GM23338 (cell line): ENCODE results near the gene GRB14. TPM values are rescaled to one million over a fixed set of nuclear protein-coding genes. Genes with fewer than 3 reads are reported as not detected.

Source experiments
- ATAC-seq: fragments of 200-7000 bp; cut with Tn5 transposase; 3 replicates; pipeline ENCODE4 v1.9.1; 2020
- DNase-seq: peaks from one replicate; pipeline ENCODE4 v3.0.0-alpha.2; 2015; ENCODE audit warnings: low spot score
- H2AFZ ChIP-seq: fragments of 200-600 bp; sonication (generic); 2 replicates; pipeline ENCODE4 v1.8.0; 2016; ENCODE audit warnings: antibody characterized with exemption, mild to moderate bottlenecking, moderate library complexity
- H3F3A ChIP-seq: fragments of 200-600 bp; sonication (generic); replicated peaks from 2 replicates; pipeline ENCODE4 v1.8.0; 2017; ENCODE audit warnings: antibody characterized with exemption, mixed run types, low read depth
- H3K27ac ChIP-seq: fragments of 200-600 bp; sonication (generic); 2 replicates; pipeline ENCODE4 v1.6.1; 2016; ENCODE audit warnings: low read depth
- H3K27me3 ChIP-seq: fragments of 200-600 bp; sonication (generic); 2 replicates; pipeline ENCODE4 v1.8.0; 2016; ENCODE audit warnings: mild to moderate bottlenecking, mixed run types, moderate library complexity; ENCODE audit not compliant: insufficient read depth
- H3K36me3 ChIP-seq: fragments of 200-600 bp; sonication (generic); 2 replicates; pipeline ENCODE4 v1.8.0; 2016; ENCODE audit warnings: mild to moderate bottlenecking; ENCODE audit not compliant: insufficient read depth
- H3K4me1 ChIP-seq: fragments of 200-600 bp; sonication (generic); 2 replicates; pipeline ENCODE4 v1.8.0; 2016; ENCODE audit warnings: mild to moderate bottlenecking, moderate library complexity; ENCODE audit not compliant: insufficient read depth
- H3K4me2 ChIP-seq: fragments of 200-600 bp; sonication (generic); 2 replicates; pipeline ENCODE4 v1.7.1; 2017; ENCODE audit warnings: mixed run types
- H3K4me3 ChIP-seq: fragments of 200-600 bp; sonication (generic); 2 replicates; pipeline ENCODE4 v1.6.1; 2016; ENCODE audit warnings: mixed run types
- H3K79me2 ChIP-seq: fragments of 200-600 bp; sonication (generic); replicated peaks from 2 replicates; pipeline ENCODE4 v1.8.0; 2017; ENCODE audit warnings: mild to moderate bottlenecking; ENCODE audit not compliant: insufficient read depth
- H3K9me2 ChIP-seq: fragments of 200-600 bp; sonication (generic); 2 replicates; pipeline ENCODE4 v1.8.0; 2017; ENCODE audit not compliant: insufficient read depth
- H4K20me1 ChIP-seq: fragments of 200-600 bp; sonication (generic); replicated peaks from 2 replicates; pipeline ENCODE4 v1.8.0; 2017; ENCODE audit warnings: mild to moderate bottlenecking; ENCODE audit not compliant: insufficient read depth
- H3K27ac Mint-ChIP-seq: 2 replicates; pipeline ENCODE4 v1.8.0; 2020; ENCODE audit warnings: inconsistent platforms, mild to moderate bottlenecking, moderate library complexity, mixed read lengths
- H3K27me3 Mint-ChIP-seq: 3 replicates; pipeline ENCODE4 v1.8.0; 2022; ENCODE audit warnings: low read depth, mild to moderate bottlenecking, moderate library complexity, mixed read lengths, inconsistent platforms; ENCODE audit not compliant: insufficient read depth, poor library complexity
- H3K36me3 Mint-ChIP-seq: 3 replicates; pipeline ENCODE4 v1.8.0; 2021; ENCODE audit warnings: low read depth, mild to moderate bottlenecking, inconsistent platforms, moderate library complexity, mixed read lengths
- H3K4me1 Mint-ChIP-seq: 3 replicates; pipeline ENCODE4 v1.8.0; 2020; ENCODE audit warnings: mild to moderate bottlenecking, inconsistent platforms, mixed read lengths
- H3K4me3 Mint-ChIP-seq: 3 replicates; pipeline ENCODE4 v1.8.0; 2021; ENCODE audit warnings: moderate library complexity, mild to moderate bottlenecking, inconsistent platforms, mixed read lengths
- H3K9me3 Mint-ChIP-seq: 3 replicates; pipeline ENCODE4 v1.8.0; 2020; ENCODE audit warnings: moderate library complexity, mild to moderate bottlenecking, inconsistent platforms, mixed read lengths
- CREB1 ChIP-seq: fragments of 250-450 bp; sonication (Bioruptor Pico); IDR thresholded peaks from 2 replicates; pipeline ENCODE4 v1.5.0; 2020; ENCODE audit warnings: low read depth, mild to moderate bottlenecking, moderate library complexity
- EZH2 ChIP-seq: fragments of 200-600 bp; sonication (generic); IDR thresholded peaks from one replicate; pipeline ENCODE4 v1.8.0; 2017; ENCODE audit warnings: antibody characterized with exemption, mild to moderate bottlenecking, low read depth; ENCODE audit not compliant: unreplicated experiment
- EZH2phosphoT487 ChIP-seq: fragments of 200-600 bp; sonication (generic); IDR thresholded peaks from one replicate; pipeline ENCODE4 v1.8.1; 2018; ENCODE audit warnings: antibody characterized with exemption; ENCODE audit not compliant: unreplicated experiment
- STAT1 ChIP-seq: IDR thresholded peaks from one replicate; pipeline ENCODE4 v1.6.1; 2016; ENCODE audit warnings: antibody characterized with exemption; ENCODE audit not compliant: unreplicated experiment
- ZNF114 ChIP-seq: fragments of 250-450 bp; sonication (Bioruptor Pico); IDR thresholded peaks from 2 replicates; pipeline ENCODE4 v1.5.0; 2020; ENCODE audit warnings: mild to moderate bottlenecking, moderate library complexity
- ZNF331 ChIP-seq: fragments of 250-450 bp; sonication (Bioruptor Pico); IDR thresholded peaks from 2 replicates; pipeline ENCODE4 v1.5.0; 2020; ENCODE audit warnings: low read depth, mild to moderate bottlenecking, moderate library complexity
- polyA plus RNA-seq: library from polyadenylated mRNA; unstranded; fragments of >200 nt; fragmentation: Nextera tagmentation; extraction: Ambion mirVana; gene quantifications from 2 replicates; pipeline ENCODE4 v1.2.1, GENCODE V29; 2016
- total RNA-seq: library from RNA; depleted of rRNA; stranded (reverse); fragments of >200 nt; shearing (Covaris generic); gene quantifications from 2 replicates; pipeline ENCODE4 v1.2.3, GENCODE V29; 2014
- TF ChIP-seq, protein P1 (sequence below): IDR thresholded peaks from one replicate; pipeline ENCODE4 v1.6.1; 2018; ENCODE audit warnings: antibody characterized with exemption; ENCODE audit not compliant: unreplicated experiment
- TF ChIP-seq, protein P2 (sequence below), 2 experiments: fragments of 200-600 bp in 1 of 2; sonication (generic) in 1 of 2; conservative IDR thresholded peaks; 2 replicates each; pipeline versions ENCODE4 v1.5.1 to v1.6.1; 2016 to 2017; ENCODE audit warnings: antibody characterized with exemption in 2 of 2, low read depth in 2 of 2, mild to moderate bottlenecking in 2 of 2, moderate library complexity in 1 of 2

GRB14 gene
- total and polyA plus RNA-seq, 2 experiments from 2014 or later: 16.0 to 28.9 TPM

DNA sequence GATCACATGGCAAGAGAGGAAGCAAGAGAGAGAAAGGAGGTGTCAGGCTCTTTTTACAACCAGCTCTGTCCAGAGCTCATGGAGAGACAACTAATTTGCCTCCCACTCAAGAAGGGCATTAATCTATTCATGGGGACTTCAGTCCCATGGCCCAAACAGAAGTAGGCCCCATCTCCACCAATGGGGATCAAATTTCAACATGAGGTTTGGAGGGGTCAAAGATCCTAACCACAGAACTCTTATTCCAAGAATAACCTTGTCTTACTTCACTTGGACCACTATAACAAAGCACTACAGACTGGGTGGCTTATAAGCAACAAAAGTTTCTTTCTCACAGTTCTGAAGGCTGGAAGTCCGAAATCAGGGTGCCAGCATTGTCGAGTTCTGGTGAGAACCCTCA, 31.8 kb downstream of the GRB14 start (continued):
- TF ChIP-seq, protein P1, sequence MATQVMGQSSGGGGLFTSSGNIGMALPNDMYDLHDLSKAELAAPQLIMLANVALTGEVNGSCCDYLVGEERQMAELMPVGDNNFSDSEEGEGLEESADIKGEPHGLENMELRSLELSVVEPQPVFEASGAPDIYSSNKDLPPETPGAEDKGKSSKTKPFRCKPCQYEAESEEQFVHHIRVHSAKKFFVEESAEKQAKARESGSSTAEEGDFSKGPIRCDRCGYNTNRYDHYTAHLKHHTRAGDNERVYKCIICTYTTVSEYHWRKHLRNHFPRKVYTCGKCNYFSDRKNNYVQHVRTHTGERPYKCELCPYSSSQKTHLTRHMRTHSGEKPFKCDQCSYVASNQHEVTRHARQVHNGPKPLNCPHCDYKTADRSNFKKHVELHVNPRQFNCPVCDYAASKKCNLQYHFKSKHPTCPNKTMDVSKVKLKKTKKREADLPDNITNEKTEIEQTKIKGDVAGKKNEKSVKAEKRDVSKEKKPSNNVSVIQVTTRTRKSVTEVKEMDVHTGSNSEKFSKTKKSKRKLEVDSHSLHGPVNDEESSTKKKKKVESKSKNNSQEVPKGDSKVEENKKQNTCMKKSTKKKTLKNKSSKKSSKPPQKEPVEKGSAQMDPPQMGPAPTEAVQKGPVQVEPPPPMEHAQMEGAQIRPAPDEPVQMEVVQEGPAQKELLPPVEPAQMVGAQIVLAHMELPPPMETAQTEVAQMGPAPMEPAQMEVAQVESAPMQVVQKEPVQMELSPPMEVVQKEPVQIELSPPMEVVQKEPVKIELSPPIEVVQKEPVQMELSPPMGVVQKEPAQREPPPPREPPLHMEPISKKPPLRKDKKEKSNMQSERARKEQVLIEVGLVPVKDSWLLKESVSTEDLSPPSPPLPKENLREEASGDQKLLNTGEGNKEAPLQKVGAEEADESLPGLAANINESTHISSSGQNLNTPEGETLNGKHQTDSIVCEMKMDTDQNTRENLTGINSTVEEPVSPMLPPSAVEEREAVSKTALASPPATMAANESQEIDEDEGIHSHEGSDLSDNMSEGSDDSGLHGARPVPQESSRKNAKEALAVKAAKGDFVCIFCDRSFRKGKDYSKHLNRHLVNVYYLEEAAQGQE: no peak
- TF ChIP-seq EZH2phosphoT487: no peak
- TF ChIP-seq CREB1 (CRISPR knock-in tag): no peak
- no peak for TF ChIP-seq ZNF114 (CRISPR knock-in tag)
- TF ChIP-seq ZNF331 (CRISPR knock-in tag): no peak
- no peak for TF ChIP-seq STAT1

DNA sequence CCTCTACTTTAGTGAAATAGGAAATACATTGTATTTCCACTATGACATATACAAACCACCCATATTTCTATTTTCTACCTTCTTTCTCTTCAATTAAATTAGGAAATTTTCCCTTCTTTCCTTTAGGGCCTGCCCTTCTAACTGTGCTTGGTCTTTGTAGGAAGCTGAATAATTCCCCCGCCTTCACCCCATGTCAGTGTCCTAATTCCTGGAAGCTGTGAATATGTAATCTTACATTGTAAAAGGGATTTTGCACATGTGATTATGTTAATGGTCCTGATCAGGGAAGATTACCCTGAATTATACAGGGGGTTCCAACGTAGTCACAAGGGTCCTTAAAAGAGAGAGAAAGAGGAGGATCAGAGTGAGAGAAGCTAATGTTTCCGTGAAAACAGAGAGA, 40.2 kb downstream of the GRB14 start:
- H3K9me2 ChIP-seq: no peaks in the 10 kb centered on the region

DNA sequence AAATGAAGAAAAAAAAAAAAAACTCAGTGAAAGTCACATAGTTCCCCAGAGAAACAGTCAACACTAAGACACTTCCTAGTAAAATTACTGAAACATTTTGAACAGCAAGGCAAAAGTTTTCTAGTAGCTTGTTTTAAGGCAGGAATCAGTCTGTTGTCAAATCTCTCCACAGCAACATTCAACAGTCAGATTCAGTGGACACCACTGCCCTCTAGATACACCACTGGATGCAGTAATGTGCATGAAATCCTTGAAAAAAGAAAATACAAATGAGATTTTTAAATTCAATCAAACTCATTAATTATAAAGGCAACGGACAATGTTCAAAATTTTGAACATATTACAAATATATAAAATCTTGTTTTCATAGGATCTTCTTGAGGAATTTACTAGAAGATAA, 46.4 kb downstream of the GRB14 start:
- H3K4me3 Mint-ChIP-seq: no peak overlapping the region
- Histone ChIP-seq H4K20me1 (no peaks in the 10 kb centered on the region), H3K4me2 (no peak overlapping the region), H3K27me3 (no peaks in the 10 kb centered on the region), H2AFZ (no peak overlapping the region), H3K36me3 (no peaks in the 10 kb centered on the region), H3K4me3 (no peak overlapping the region), H3K79me2 (no peaks in the 10 kb centered on the region; the same call in 1 of the 2 replicates), H3K4me1 (no peaks in the 10 kb centered on the region), H3K27ac (no peak overlapping the region), H3F3A (no peaks in the 10 kb centered on the region), H3K9me2 (no peaks in the 10 kb centered on the region)
- no peak overlapping the region for H3K27ac Mint-ChIP-seq
- H3K9me3 Mint-ChIP-seq: no peaks in the 10 kb centered on the region
- H3K4me1 Mint-ChIP-seq: no peaks in the 10 kb centered on the region
- TF ChIP-seq STAT1: no peak
- TF ChIP-seq, protein P2, sequence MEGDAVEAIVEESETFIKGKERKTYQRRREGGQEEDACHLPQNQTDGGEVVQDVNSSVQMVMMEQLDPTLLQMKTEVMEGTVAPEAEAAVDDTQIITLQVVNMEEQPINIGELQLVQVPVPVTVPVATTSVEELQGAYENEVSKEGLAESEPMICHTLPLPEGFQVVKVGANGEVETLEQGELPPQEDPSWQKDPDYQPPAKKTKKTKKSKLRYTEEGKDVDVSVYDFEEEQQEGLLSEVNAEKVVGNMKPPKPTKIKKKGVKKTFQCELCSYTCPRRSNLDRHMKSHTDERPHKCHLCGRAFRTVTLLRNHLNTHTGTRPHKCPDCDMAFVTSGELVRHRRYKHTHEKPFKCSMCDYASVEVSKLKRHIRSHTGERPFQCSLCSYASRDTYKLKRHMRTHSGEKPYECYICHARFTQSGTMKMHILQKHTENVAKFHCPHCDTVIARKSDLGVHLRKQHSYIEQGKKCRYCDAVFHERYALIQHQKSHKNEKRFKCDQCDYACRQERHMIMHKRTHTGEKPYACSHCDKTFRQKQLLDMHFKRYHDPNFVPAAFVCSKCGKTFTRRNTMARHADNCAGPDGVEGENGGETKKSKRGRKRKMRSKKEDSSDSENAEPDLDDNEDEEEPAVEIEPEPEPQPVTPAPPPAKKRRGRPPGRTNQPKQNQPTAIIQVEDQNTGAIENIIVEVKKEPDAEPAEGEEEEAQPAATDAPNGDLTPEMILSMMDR (conservative IDR thresholded peaks at IDR 0.05; ENCODE audit: low read depth in 2 of 2): 0 out of 4 replicates have a peak, but pooled peaks of 1 of the 2 experiments have one; percentile 5
- no peak for ATAC-seq
- no peaks in the 10 kb centered on the region for H3K36me3 Mint-ChIP-seq
- DNase-seq: no peak
- H3K27me3 Mint-ChIP-seq: no peaks in the 10 kb centered on the region

More for the DNA sequence above, 40.2 kb downstream of the GRB14 start:
- no peaks in the 10 kb centered on the region for H3K9me3 Mint-ChIP-seq
- H2AFZ ChIP-seq: no peak overlapping the region
- H3K4me3 Mint-ChIP-seq: no peak overlapping the region
- H3K27ac ChIP-seq: no peak overlapping the region
- no peaks in the 10 kb centered on the region for H3K36me3 ChIP-seq
- no peak overlapping the region for H3K4me2 ChIP-seq
- H3K4me1 Mint-ChIP-seq: peaks cover 4% of the 10 kb centered on the region; the same call in 1 of the 3 replicates
- TF ChIP-seq EZH2 (no peak), EZH2phosphoT487 (no peak)
- no peaks in the 10 kb centered on the region for H4K20me1 ChIP-seq
- H3K4me1 ChIP-seq: no peaks in the 10 kb centered on the region
- ATAC-seq (no peak), DNase-seq (no peak)
- H3K36me3 Mint-ChIP-seq: no peaks in the 10 kb centered on the region
- no peaks in the 10 kb centered on the region for H3F3A ChIP-seq
- no peaks in the 10 kb centered on the region for H3K27me3 Mint-ChIP-seq
- no peaks in the 10 kb centered on the region for H3K27me3 ChIP-seq
- peak overlapping the region; percentile 6; the same call in 1 of the 2 replicates for H3K27ac Mint-ChIP-seq
- H3K4me3 ChIP-seq: no peak overlapping the region
- no peaks in the 10 kb centered on the region; the same call in none of the 2 replicates for H3K79me2 ChIP-seq
